Endodermal cell (in vitro differentiated cells): Measurements from ENCODE around the gene LMOD2. TPM values are rescaled to one million over a fixed set of nuclear protein-coding genes. Genes with fewer than 3 reads are reported as not detected.

Source experiments
- DNase-seq: peaks from one replicate; pipeline ENCODE4 v3.0.0-alpha.2; 2017
- H3K27ac ChIP-seq: 2 replicates; pipeline ENCODE4 v1.5.1; 2013; ENCODE audit warnings: mild to moderate bottlenecking, low read depth, low read length, moderate library complexity
- H3K27me3 ChIP-seq: 2 replicates; pipeline ENCODE4 v1.6.1; 2013; ENCODE audit warnings: mild to moderate bottlenecking, low read length, moderate library complexity; ENCODE audit not compliant: insufficient read depth, control insufficient read depth, poor library complexity, severe bottlenecking
- H3K36me3 ChIP-seq: 2 replicates; pipeline ENCODE4 v1.7.0; 2013; ENCODE audit warnings: mild to moderate bottlenecking, low read length, moderate library complexity; ENCODE audit not compliant: control insufficient read depth, insufficient read depth
- H3K4me1 ChIP-seq: one replicate; pipeline ENCODE4 v1.7.0; 2013; ENCODE audit warnings: low read length; ENCODE audit not compliant: control insufficient read depth, insufficient read depth
- H3K4me3 ChIP-seq: 2 replicates; pipeline ENCODE4 v1.5.1; 2013; ENCODE audit warnings: mild to moderate bottlenecking, low read length, moderate library complexity
- H3K9ac ChIP-seq: 2 replicates; pipeline ENCODE4 v1.6.1; 2013; ENCODE audit warnings: mild to moderate bottlenecking, low read length, moderate library complexity; ENCODE audit not compliant: poor library complexity, severe bottlenecking; ENCODE audit errors: extremely low read depth
- H3K9me3 ChIP-seq: 2 replicates; pipeline ENCODE4 v1.6.1; 2013; ENCODE audit warnings: mild to moderate bottlenecking, low read length, moderate library complexity; ENCODE audit not compliant: control insufficient read depth
- H3K27ac Mint-ChIP-seq: 2 replicates; pipeline ENCODE4 v1.8.0; 2020; ENCODE audit warnings: mixed read lengths
- H3K27me3 Mint-ChIP-seq: 2 replicates; pipeline ENCODE4 v1.8.0; 2021; ENCODE audit warnings: mild to moderate bottlenecking, mixed read lengths; ENCODE audit not compliant: insufficient read depth
- H3K36me3 Mint-ChIP-seq: 2 replicates; pipeline ENCODE4 v1.8.0; 2020; ENCODE audit warnings: low read depth, mixed read lengths
- H3K4me1 Mint-ChIP-seq: 2 replicates; pipeline ENCODE4 v1.8.0; 2020; ENCODE audit warnings: mixed read lengths
- H3K4me3 Mint-ChIP-seq: 2 replicates; pipeline ENCODE4 v1.8.0; 2020; ENCODE audit warnings: mild to moderate bottlenecking, moderate library complexity, mixed read lengths
- H3K9me3 Mint-ChIP-seq: 2 replicates; pipeline ENCODE4 v1.8.0; 2020; ENCODE audit warnings: mild to moderate bottlenecking, mixed read lengths
- WGBS, 2 experiments: methylation state at CpG; one replicate each; pipeline versions ENCODE4 v1.1.5 to v1.1.7; 2013; ENCODE audit warnings: missing lambda C conversion rate in 2 of 2, mixed read lengths in 1 of 2; ENCODE audit not compliant: insufficient coverage in 1 of 2, insufficient read length in 1 of 2; 5-methylcytosine and 5-hydroxymethylcytosine counted together
- total RNA-seq, 2 donors: library from RNA; stranded (reverse); fragmentation: NEBNext Ultra II Directional in 1 of 2; extraction: Animal tissue kit (Norgen Biotek cat#: 25700) in 1 of 2; gene quantifications; 2 replicates in 1 of 2; 3 replicates in 1 of 2; pipeline ENCODE4 v1.2.1, GENCODE V29; 2021
- TF ChIP-seq, protein P1 (sequence below): fragments of 200-600 bp; sonication (generic); conservative IDR thresholded peaks from 2 replicates; pipeline ENCODE4 v1.5.0; 2021; ENCODE audit warnings: antibody characterized with exemption, mild to moderate bottlenecking

LMOD2 gene
- total RNA-seq, 2 donors from 2014 or later: not detected

DNA sequence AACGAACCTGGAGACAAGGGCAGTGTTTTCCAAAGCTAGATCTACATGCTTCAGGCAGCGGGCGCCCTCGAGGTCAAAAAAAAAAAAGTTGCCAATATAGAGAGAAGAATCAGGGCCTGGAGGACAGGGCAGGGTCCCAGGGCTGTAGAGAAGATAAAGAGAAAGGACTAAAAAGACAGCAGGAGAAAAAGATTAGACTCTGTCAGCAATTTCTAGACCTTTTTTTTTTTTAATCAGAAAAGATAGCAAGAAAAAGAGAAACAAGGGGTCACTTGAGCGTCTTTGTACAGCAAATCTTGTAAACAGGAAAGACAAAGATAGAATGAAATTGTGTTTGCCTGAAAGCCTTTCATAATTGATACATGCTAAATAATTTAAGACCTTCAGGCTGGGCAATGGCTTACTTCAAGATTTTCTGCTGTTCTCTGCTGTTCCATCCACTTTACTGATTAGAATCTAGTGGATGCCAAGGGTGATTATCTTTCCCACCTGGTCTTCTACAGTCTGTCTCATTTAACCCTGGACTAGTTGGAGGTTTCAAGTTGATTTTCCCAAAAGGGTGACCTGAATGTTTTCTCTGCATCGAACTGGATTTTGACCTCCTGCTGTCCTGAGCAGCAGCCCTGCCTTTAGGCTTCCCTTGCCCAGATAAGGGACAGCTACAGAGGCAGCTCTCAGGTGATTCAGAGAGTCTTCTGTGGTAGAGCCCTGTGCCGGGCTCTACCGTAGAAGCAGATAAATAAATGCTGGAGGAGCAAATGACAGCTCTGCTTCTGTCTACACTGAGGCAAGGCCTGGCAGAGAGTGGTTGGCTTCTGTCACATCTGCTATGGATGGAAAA lies 5.1 kb downstream of the LMOD2 start:
- Histone ChIP-seq H3K27me3 (no peaks in the 10 kb centered on the region), H3K36me3 (no peaks in the 10 kb centered on the region), H3K27ac (no peak overlapping the region), H3K4me1 (peaks cover 18% of the 10 kb centered on the region), H3K4me3 (no peak overlapping the region), H3K9me3 (no peaks in the 10 kb centered on the region), H3K9ac (no peak overlapping the region)
- Mint-ChIP-seq H3K27me3 (peaks cover 1% of the 10 kb centered on the region), H3K4me1 (peaks cover 46% of the 10 kb centered on the region), H3K27ac (no peak overlapping the region), H3K4me3 (peak overlapping the region; percentile 14), H3K36me3 (no peaks in the 10 kb centered on the region), H3K9me3 (no peaks in the 10 kb centered on the region)
- 73 to 81% methylated on average over 3 to 8 of the region's 8 CpGs for WGBS, 2 experiments
- TF ChIP-seq, protein P1, sequence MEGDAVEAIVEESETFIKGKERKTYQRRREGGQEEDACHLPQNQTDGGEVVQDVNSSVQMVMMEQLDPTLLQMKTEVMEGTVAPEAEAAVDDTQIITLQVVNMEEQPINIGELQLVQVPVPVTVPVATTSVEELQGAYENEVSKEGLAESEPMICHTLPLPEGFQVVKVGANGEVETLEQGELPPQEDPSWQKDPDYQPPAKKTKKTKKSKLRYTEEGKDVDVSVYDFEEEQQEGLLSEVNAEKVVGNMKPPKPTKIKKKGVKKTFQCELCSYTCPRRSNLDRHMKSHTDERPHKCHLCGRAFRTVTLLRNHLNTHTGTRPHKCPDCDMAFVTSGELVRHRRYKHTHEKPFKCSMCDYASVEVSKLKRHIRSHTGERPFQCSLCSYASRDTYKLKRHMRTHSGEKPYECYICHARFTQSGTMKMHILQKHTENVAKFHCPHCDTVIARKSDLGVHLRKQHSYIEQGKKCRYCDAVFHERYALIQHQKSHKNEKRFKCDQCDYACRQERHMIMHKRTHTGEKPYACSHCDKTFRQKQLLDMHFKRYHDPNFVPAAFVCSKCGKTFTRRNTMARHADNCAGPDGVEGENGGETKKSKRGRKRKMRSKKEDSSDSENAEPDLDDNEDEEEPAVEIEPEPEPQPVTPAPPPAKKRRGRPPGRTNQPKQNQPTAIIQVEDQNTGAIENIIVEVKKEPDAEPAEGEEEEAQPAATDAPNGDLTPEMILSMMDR: no peak
- DNase-seq: no peak

DNA sequence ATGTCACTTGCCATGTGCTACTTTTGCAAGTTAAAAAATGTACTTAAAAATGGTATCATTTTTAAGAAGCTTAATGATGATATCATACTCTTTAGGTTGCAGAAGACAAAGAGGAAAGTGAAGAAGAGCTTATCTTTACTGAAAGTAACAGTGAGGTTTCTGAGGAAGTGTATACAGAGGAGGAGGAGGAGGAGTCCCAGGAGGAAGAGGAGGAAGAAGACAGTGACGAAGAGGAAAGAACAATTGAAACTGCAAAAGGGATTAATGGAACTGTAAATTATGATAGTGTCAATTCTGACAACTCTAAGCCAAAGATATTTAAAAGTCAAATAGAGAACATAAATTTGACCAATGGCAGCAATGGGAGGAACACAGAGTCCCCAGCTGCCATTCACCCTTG lies 6.1 kb downstream of the LMOD2 start:
- Histone ChIP-seq H3K36me3 (no peaks in the 10 kb centered on the region), H3K9ac (no peak overlapping the region), H3K4me1 (peaks cover 18% of the 10 kb centered on the region), H3K9me3 (no peaks in the 10 kb centered on the region), H3K27me3 (no peaks in the 10 kb centered on the region), H3K27ac (no peak overlapping the region), H3K4me3 (no peak overlapping the region)
- Mint-ChIP-seq H3K4me1 (peaks cover 51% of the 10 kb centered on the region), H3K9me3 (no peaks in the 10 kb centered on the region), H3K27me3 (no peaks in the 10 kb centered on the region), H3K4me3 (no peak overlapping the region), H3K36me3 (no peaks in the 10 kb centered on the region), H3K27ac (no peak overlapping the region)
- no peak for DNase-seq
- TF ChIP-seq, protein P1: no peak
- 67 to 100% methylated on average over 1 of the region's 1 CpG for WGBS, 2 experiments

DNA sequence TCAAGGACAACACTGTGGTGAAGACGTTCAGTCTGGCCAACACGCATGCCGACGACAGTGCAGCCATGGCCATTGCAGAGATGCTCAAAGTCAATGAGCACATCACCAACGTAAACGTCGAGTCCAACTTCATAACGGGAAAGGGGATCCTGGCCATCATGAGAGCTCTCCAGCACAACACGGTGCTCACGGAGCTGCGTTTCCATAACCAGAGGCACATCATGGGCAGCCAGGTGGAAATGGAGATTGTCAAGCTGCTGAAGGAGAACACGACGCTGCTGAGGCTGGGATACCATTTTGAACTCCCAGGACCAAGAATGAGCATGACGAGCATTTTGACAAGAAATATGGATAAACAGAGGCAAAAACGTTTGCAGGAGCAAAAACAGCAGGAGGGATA lies 6.6 kb downstream of the LMOD2 start:
- TF ChIP-seq, protein P1: no peak
- Mint-ChIP-seq H3K27me3 (no peaks in the 10 kb centered on the region), H3K36me3 (no peaks in the 10 kb centered on the region), H3K4me1 (peaks cover 49% of the 10 kb centered on the region), H3K9me3 (no peaks in the 10 kb centered on the region), H3K4me3 (no peak overlapping the region), H3K27ac (no peak overlapping the region)
- Histone ChIP-seq H3K9ac (no peak overlapping the region), H3K27ac (no peak overlapping the region), H3K27me3 (no peaks in the 10 kb centered on the region), H3K4me1 (peaks cover 18% of the 10 kb centered on the region), H3K4me3 (no peak overlapping the region), H3K9me3 (no peaks in the 10 kb centered on the region), H3K36me3 (no peaks in the 10 kb centered on the region)
- WGBS, 2 experiments: 89 to 95% methylated on average over 15 of the region's 15 CpGs
- no peak for DNase-seq
